Loucy (cell line): ENCODE results near the gene PAX3.

ENCODE experiments used
- CTCF ChIP-seq: fragments of 200-600 bp; sonication (generic); conservative IDR thresholded peaks from 2 replicates; pipeline ENCODE4 v1.5.1; 2014; ENCODE audit warnings: mild to moderate bottlenecking, antibody characterized with exemption, low read length
- EZH2phosphoT487 ChIP-seq: fragments of 200-600 bp; IDR thresholded peaks from 2 replicates; pipeline ENCODE4 v1.6.1; 2018; ENCODE audit warnings: antibody characterized with exemption, mild to moderate bottlenecking, moderate library complexity, borderline replicate concordance

GRCh38 chr2:222174450-222174849 lies 124.3 kb downstream of the PAX3 start:
- TF ChIP-seq CTCF (no peak), EZH2phosphoT487 (no peak)
